ENCODE results near the gene SRPK2.

DNA sequence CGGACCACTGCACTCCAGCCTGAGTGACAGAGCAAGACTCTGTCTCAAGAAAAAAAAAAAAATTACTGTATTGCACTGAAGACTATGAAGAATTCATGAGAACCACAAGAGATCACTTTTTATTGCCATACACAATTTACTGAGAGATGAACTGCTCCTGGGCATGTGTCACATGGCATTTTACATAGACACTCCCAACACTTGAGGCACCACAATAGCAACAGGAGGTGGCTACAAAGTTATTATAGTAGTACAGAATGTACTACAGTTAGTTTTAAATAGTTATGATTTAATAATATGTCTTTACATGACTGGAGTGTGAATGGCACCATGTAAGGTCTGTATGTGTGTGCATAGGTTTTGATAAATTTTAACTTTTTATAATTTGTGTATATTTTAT lies 304.1 kb downstream of the SRPK2 start:
- TF ChIP-seq, protein P1, sequence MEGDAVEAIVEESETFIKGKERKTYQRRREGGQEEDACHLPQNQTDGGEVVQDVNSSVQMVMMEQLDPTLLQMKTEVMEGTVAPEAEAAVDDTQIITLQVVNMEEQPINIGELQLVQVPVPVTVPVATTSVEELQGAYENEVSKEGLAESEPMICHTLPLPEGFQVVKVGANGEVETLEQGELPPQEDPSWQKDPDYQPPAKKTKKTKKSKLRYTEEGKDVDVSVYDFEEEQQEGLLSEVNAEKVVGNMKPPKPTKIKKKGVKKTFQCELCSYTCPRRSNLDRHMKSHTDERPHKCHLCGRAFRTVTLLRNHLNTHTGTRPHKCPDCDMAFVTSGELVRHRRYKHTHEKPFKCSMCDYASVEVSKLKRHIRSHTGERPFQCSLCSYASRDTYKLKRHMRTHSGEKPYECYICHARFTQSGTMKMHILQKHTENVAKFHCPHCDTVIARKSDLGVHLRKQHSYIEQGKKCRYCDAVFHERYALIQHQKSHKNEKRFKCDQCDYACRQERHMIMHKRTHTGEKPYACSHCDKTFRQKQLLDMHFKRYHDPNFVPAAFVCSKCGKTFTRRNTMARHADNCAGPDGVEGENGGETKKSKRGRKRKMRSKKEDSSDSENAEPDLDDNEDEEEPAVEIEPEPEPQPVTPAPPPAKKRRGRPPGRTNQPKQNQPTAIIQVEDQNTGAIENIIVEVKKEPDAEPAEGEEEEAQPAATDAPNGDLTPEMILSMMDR (IDR thresholded peaks at IDR 0.05; ENCODE audit: poor library complexity, severe bottlenecking) = no peak
- no peak for TF ChIP-seq EP300 (conservative IDR thresholded peaks at IDR 0.05; ENCODE audit: poor library complexity, severe bottlenecking)

All from neural cell (in vitro differentiated cells).